ENCODE measurements around the gene ZBTB20. TPM values are rescaled to one million over a fixed set of nuclear protein-coding genes. Genes with fewer than 3 reads are reported as not detected.

The ZBTB20 gene
- polyA plus RNA-seq, 3 donors = 1.3 to 3.2 (median 2.0) TPM

- Histone ChIP-seq H3K79me2 (ENCODE audit: insufficient read depth, low read length) (no peaks in the 10 kb centered on the region), H3K9ac (ENCODE audit: insufficient read depth, low read length, poor library complexity, severe bottlenecking) (no peak overlapping the region), H3K4me1 (ENCODE audit: control insufficient read depth in 1 of 2, insufficient read depth in 2 of 2, low read length in 2 of 2) (no peaks in the 10 kb centered on the region), H3K4me2 (replicated peaks; ENCODE audit: extremely low read depth, low read length, poor library complexity, severe bottlenecking) (no peak overlapping the region), H4K20me1 (ENCODE audit: insufficient read depth, low read length) (no peaks in the 10 kb centered on the region), H2AFZ (ENCODE audit: insufficient read depth, low read depth, low read length, poor library complexity, severe bottlenecking) (no peak overlapping the region), H3K36me3 (replicated peaks in 1 of 2; ENCODE audit: control insufficient read depth in 1 of 2, insufficient read depth in 2 of 2, low read length in 2 of 2) (no peaks in the 10 kb centered on the region), H3K9me3 (replicated peaks in 1 of 2; ENCODE audit: control insufficient read depth in 1 of 2, insufficient read depth in 1 of 2, low read length in 2 of 2) (no peaks in the 10 kb centered on the region), H3K27me3 (ENCODE audit: control insufficient read depth in 2 of 2, insufficient read depth in 2 of 2, low read length in 2 of 2) (no peaks in the 10 kb centered on the region), H3K27ac (ENCODE audit: low read depth in 1 of 2, low read length in 2 of 2) (no peak overlapping the region), H3K4me3 (replicated peaks in 1 of 3; ENCODE audit: low read depth in 2 of 3, low read length in 3 of 3) (no peak overlapping the region)
- peaks cover 0 to 2% (median 0%) of the 10 kb centered on the region in 7 donors for H3K9me3 Mint-ChIP-seq
- H3K4me3 Mint-ChIP-seq = no peak overlapping the region
- TF ChIP-seq CTCF (IDR thresholded peaks at IDR 0.05) = no peak
- peaks cover 0 to 10% (median 2%) of the 10 kb centered on the region in 3 donors for H3K27me3 Mint-ChIP-seq (ENCODE audit: low read depth in 3 of 3)
- 60% methylated on average over 1 of the region's 5 CpGs for WGBS (ENCODE audit: insufficient coverage)
- H3K4me1 Mint-ChIP-seq = no peaks in the 10 kb centered on the region
- intact Hi-C loops (cut with micrococcal nuclease) = no loop called here
- peak overlapping the region in 2 of 7 donors; percentile 2 to 72 for H3K27ac Mint-ChIP-seq
- no peak for DNase-seq
- no peaks in the 10 kb centered on the region for H3K36me3 Mint-ChIP-seq
Measured at GRCh38 chr3:114308830-114309229, 838.3 kb downstream of the ZBTB20 start.

GRCh38 chr3:114308377-114308776 lies 838.7 kb downstream of the ZBTB20 start:
- no peaks in the 10 kb centered on the region for H3K4me1 Mint-ChIP-seq
- H3K36me3 ChIP-seq (replicated peaks in 1 of 2; ENCODE audit: control insufficient read depth in 1 of 2, insufficient read depth in 2 of 2, low read length in 2 of 2) = no peaks in the 10 kb centered on the region
- no peak overlapping the region for H3K4me3 ChIP-seq (replicated peaks in 1 of 3; ENCODE audit: low read depth in 2 of 3, low read length in 3 of 3)
- H3K9me3 Mint-ChIP-seq = peaks cover 0 to 2% (median 0%) of the 10 kb centered on the region in 7 donors
- H3K27ac Mint-ChIP-seq = peak overlapping the region in 1 of 7 donors; percentile 72
- no peak for TF ChIP-seq CTCF (IDR thresholded peaks at IDR 0.05)
- H3K9me3 ChIP-seq (replicated peaks in 1 of 2; ENCODE audit: control insufficient read depth in 1 of 2, insufficient read depth in 1 of 2, low read length in 2 of 2) = no peaks in the 10 kb centered on the region
- H3K27me3 ChIP-seq (ENCODE audit: control insufficient read depth in 2 of 2, insufficient read depth in 2 of 2, low read length in 2 of 2) = no peaks in the 10 kb centered on the region
- intact Hi-C loops (cut with micrococcal nuclease) = no loop called here
- no peak overlapping the region for H2AFZ ChIP-seq (ENCODE audit: insufficient read depth, low read depth, low read length, poor library complexity, severe bottlenecking)
- H3K27me3 Mint-ChIP-seq (ENCODE audit: low read depth in 3 of 3) = peaks cover 0 to 10% (median 2%) of the 10 kb centered on the region in 3 donors
- H4K20me1 ChIP-seq (ENCODE audit: insufficient read depth, low read length) = no peaks in the 10 kb centered on the region
- no peaks in the 10 kb centered on the region for H3K36me3 Mint-ChIP-seq
- H3K4me3 Mint-ChIP-seq = no peak overlapping the region
- WGBS (ENCODE audit: insufficient coverage) = 86% methylated on average over 1 of the region's 2 CpGs
- no peaks in the 10 kb centered on the region for H3K4me1 ChIP-seq (ENCODE audit: control insufficient read depth in 1 of 2, insufficient read depth in 2 of 2, low read length in 2 of 2)
- H3K4me2 ChIP-seq (replicated peaks; ENCODE audit: extremely low read depth, low read length, poor library complexity, severe bottlenecking) = no peak overlapping the region
- no peak overlapping the region for H3K9ac ChIP-seq (ENCODE audit: insufficient read depth, low read length, poor library complexity, severe bottlenecking)
- no peak overlapping the region for H3K27ac ChIP-seq (ENCODE audit: low read depth in 1 of 2, low read length in 2 of 2)
- H3K79me2 ChIP-seq (ENCODE audit: insufficient read depth, low read length) = no peaks in the 10 kb centered on the region
- no peak for DNase-seq

Measured in CD14-positive monocyte (primary cell).